Activated naive CD4-positive, alpha-beta T cell treated with anti-CD3 and anti-CD28 coated beads for 36 hours (primary cell): ENCODE data around the gene PPP1R9B. TPM values are rescaled to one million over a fixed set of nuclear protein-coding genes. Genes with fewer than 3 reads are reported as not detected.

Experiments used
- CTCF ChIA-PET: fragments of 350-600 bp; sonication (Branson Sonifier 250); formaldehyde crosslinking; loops from one replicate; lab custom pipeline; 2021; ENCODE audit warnings: antibody characterized with exemption; lab: Charles Lee
- DNase-seq: peaks from one replicate; pipeline ENCODE4 v3.0.0-alpha.2; 2020
- H3K27ac Mint-ChIP-seq: one replicate; pipeline ENCODE4 v1.8.0; 2021; ENCODE audit warnings: mild to moderate bottlenecking, mixed read lengths
- H3K27me3 Mint-ChIP-seq: one replicate; pipeline ENCODE4 v1.8.0; 2021; ENCODE audit warnings: low read depth, mixed read lengths
- H3K36me3 Mint-ChIP-seq: one replicate; pipeline ENCODE4 v1.8.0; 2021; ENCODE audit warnings: low read depth, mixed read lengths
- H3K4me1 Mint-ChIP-seq: one replicate; pipeline ENCODE4 v1.8.0; 2021; ENCODE audit warnings: low read depth, mixed read lengths
- H3K4me3 Mint-ChIP-seq: one replicate; pipeline ENCODE4 v1.8.0; 2021; ENCODE audit warnings: mild to moderate bottlenecking, moderate library complexity, mixed read lengths
- H3K9me3 Mint-ChIP-seq: one replicate; pipeline ENCODE4 v1.8.0; 2021; ENCODE audit warnings: mixed read lengths
- intact Hi-C: fragments of 100-400 bp; cut with micrococcal nuclease; formaldehyde crosslinking; loops from one replicate; pipeline ENCODE4 v1.15.1; 2023
- total RNA-seq, 2 experiments: library from RNA; stranded (reverse); gene quantifications; one replicate each; pipeline ENCODE4 v1.2.3, GENCODE V29; 2021

PPP1R9B gene
- total RNA-seq, 2 experiments from 2014 or later, result 67.7 TPM

DNA sequence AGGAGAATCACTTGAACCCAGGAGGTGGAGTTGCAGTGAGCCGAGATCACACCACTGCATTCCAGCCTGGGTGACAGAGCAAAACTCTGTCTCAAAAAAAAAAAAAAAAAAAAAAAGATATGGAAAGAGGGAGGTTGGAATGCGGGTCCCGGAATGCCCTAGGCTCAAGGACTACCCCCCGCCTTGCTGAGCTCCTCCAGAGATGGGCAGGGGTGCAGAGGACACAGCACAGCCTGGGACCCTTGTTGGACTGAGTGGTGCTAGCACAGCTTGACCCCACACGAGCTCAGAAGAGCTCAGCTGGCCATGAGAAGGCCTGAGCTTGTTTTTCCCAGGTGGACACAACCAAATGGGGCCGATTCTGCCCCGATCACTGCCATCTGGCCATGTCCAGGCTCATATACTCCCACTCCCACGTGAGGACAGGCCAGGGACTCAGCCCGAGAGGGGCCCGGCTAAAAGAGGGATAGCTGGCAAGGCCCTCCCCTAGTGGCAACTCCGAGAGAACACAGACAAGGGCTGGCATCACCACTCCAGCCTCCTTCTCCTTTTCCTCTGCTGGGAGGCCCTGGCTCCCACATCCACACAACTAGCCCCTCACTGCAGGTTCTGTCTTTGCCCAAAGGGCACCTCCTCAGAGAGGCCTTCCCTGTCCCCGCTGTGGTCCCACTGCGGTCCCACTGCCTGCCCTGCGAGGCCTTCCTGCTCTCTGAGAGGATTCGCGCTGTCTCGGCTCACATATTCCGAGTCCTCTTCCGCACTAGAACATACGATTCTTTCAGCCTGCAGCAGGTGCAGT, 26.3 kb upstream of the PPP1R9B start:
- Mint-ChIP-seq H3K4me1 (peaks cover 11% of the 10 kb centered on the region), H3K27ac (no peak overlapping the region), H3K36me3 (no peaks in the 10 kb centered on the region), H3K9me3 (no peaks in the 10 kb centered on the region), H3K27me3 (no peaks in the 10 kb centered on the region), H3K4me3 (no peak overlapping the region)
- DNase-seq, result no peak
- intact Hi-C loops, result loop anchor here (5.0 kb wide), 1 partner anchor 59 kb away; no protein-coding TSS in a partner anchor
- CTCF ChIA-PET, result interaction anchor here (0.6 to 3.6 kb wide), 8 partner anchors 7 to 198 kb away, joined by 3 to 25 read pairs (median 6); no protein-coding TSS in a partner anchor

GRCh38 chr17:50175035-50175807, 24.7 kb upstream of the PPP1R9B start:
- no peaks in the 10 kb centered on the region for H3K36me3 Mint-ChIP-seq
- no peak for DNase-seq
- peaks cover 11% of the 10 kb centered on the region for H3K4me1 Mint-ChIP-seq
- no peak overlapping the region for H3K4me3 Mint-ChIP-seq
- CTCF ChIA-PET, result interaction anchor here (0.8 to 1.8 kb wide), 3 partner anchors 38 to 97 kb away, joined by 3 to 7 read pairs (median 5); no protein-coding TSS in a partner anchor
- H3K27me3 Mint-ChIP-seq, result no peaks in the 10 kb centered on the region
- intact Hi-C loops, result loop anchor here (5.0 kb wide), 1 partner anchor 58 kb away; no protein-coding TSS in a partner anchor
- H3K9me3 Mint-ChIP-seq, result no peaks in the 10 kb centered on the region
- H3K27ac Mint-ChIP-seq, result no peak overlapping the region

GRCh38 chr17:50174444-50174843, 24.0 kb upstream of the PPP1R9B start:
- Mint-ChIP-seq H3K4me1 (peaks cover 12% of the 10 kb centered on the region), H3K4me3 (no peak overlapping the region), H3K9me3 (no peaks in the 10 kb centered on the region), H3K27me3 (no peaks in the 10 kb centered on the region), H3K27ac (no peak overlapping the region), H3K36me3 (no peaks in the 10 kb centered on the region)
- CTCF ChIA-PET, result interaction anchor here (1.2 to 1.8 kb wide), 3 partner anchors 24 to 59 kb away, joined by 3 to 7 read pairs (median 6); partner anchors contain the start of gene COL1A1
- intact Hi-C loops, result no loop called here
- DNase-seq, result no peak

DNA sequence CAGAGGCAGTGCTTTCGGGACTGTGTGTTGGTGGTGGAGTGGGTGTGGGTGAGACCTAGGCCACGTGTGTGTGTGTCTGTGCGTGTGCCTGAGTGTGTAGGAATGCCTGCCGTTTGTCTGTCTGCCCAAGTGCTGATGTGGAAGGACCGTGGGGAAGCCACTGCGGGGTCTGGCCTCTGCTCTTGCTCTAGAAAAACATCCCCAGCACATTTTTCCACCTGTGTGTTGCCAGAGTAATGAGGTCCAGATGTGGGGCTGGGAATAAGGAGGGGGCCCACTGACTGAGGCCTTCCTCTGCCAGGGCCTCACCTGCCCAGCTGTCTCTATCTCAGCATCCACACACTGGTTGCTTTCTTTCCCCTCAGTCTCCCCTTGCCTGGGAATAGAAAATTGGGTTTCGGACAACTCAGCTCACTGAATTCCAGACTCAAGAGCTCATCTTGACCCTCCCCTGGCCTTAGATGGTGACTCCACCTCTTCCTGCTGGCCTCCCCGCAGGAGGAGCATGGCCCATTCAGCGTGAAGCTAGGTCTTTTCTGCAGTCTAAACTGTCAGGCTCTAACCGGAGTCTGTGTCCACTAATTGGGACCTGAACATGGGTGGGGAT, 23.0 kb upstream of the PPP1R9B start:
- H3K4me1 Mint-ChIP-seq, result peaks cover 17% of the 10 kb centered on the region
- intact Hi-C loops, result no loop called here
- H3K27me3 Mint-ChIP-seq, result no peaks in the 10 kb centered on the region
- H3K4me3 Mint-ChIP-seq, result no peak overlapping the region
- DNase-seq, result no peak
- H3K36me3 Mint-ChIP-seq, result no peaks in the 10 kb centered on the region
- no peaks in the 10 kb centered on the region for H3K9me3 Mint-ChIP-seq
- no peak overlapping the region for H3K27ac Mint-ChIP-seq
- CTCF ChIA-PET, result interaction anchor here (0.7 to 2.6 kb wide), 7 partner anchors 8 to 125 kb away, joined by 3 to 7 read pairs (median 5); partner anchors contain the start of genes COL1A1 and SGCA

GRCh38 chr17:50172936-50173334, 22.5 kb upstream of the PPP1R9B start:
- Mint-ChIP-seq H3K4me1 (peaks cover 12% of the 10 kb centered on the region), H3K36me3 (no peaks in the 10 kb centered on the region), H3K27me3 (no peaks in the 10 kb centered on the region), H3K27ac (no peak overlapping the region), H3K9me3 (no peaks in the 10 kb centered on the region), H3K4me3 (no peak overlapping the region)
- intact Hi-C loops, result no loop called here
- DNase-seq, result no peak
- CTCF ChIA-PET, result interaction anchor here (0.6 to 2.6 kb wide), 6 partner anchors 8 to 125 kb away, joined by 3 to 7 read pairs (median 4); partner anchors contain the start of genes COL1A1 and SGCA

GRCh38 chr17:50172130-50172529, 21.7 kb upstream of the PPP1R9B start:
- H3K36me3 Mint-ChIP-seq, result no peaks in the 10 kb centered on the region
- peaks cover 10% of the 10 kb centered on the region for H3K4me1 Mint-ChIP-seq
- H3K9me3 Mint-ChIP-seq, result no peaks in the 10 kb centered on the region
- CTCF ChIA-PET, result interaction anchor here (0.6 to 2.6 kb wide), 4 partner anchors 25 to 126 kb away, joined by 3 to 7 read pairs (median 4); no protein-coding TSS in a partner anchor
- no peak overlapping the region for H3K27ac Mint-ChIP-seq
- intact Hi-C loops, result no loop called here
- no peak overlapping the region for H3K4me3 Mint-ChIP-seq
- H3K27me3 Mint-ChIP-seq, result no peaks in the 10 kb centered on the region
- DNase-seq, result no peak

DNA sequence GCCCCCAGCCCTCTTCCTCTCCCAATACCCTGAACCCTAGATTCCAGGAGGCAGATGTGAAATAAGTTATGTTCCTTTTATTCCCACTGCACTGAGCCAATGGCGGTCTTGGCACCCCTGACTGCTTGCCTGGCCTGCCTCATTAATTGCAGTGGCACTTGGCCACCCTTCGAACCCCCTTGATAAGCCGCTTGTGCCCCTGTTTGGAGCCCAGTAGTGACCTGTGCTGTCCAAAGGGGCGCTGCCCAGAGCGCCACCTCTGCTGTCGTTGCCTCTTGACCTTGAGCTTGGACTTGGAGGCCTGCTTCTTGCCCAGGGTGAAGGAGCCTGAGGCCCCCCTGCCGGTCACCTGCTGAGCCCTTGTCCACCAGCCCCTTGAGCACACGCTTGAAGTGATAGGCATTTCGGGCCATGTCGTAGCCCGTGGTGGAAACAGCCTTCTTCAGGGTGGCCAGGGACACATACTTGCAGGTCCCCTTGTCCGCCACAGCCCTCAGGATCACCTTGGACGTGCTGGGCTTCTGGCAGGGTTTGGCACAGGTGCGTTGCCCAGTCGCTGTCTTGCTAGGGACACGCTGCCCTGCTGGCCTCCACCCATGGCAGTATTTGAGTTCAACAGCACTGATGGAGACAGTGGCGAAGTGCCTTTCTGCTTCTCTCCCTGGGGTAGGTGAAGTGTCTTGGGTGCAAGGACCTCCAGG, 21.0 kb upstream of the PPP1R9B start:
- peaks cover 10% of the 10 kb centered on the region for H3K4me1 Mint-ChIP-seq
- no peaks in the 10 kb centered on the region for H3K9me3 Mint-ChIP-seq
- no peak overlapping the region for H3K4me3 Mint-ChIP-seq
- CTCF ChIA-PET, result interaction anchor here (0.9 to 4.0 kb wide), 6 partner anchors 10 to 126 kb away, joined by 4 to 49 read pairs (median 8); no protein-coding TSS in a partner anchor
- no peaks in the 10 kb centered on the region for H3K27me3 Mint-ChIP-seq
- no peaks in the 10 kb centered on the region for H3K36me3 Mint-ChIP-seq
- no peak for DNase-seq
- intact Hi-C loops, result no loop called here
- no peak overlapping the region for H3K27ac Mint-ChIP-seq

GRCh38 chr17:50170662-50171370, 20.3 kb upstream of the PPP1R9B start:
- Mint-ChIP-seq H3K9me3 (no peaks in the 10 kb centered on the region), H3K4me3 (no peak overlapping the region), H3K4me1 (peaks cover 10% of the 10 kb centered on the region), H3K27ac (no peak overlapping the region), H3K36me3 (no peaks in the 10 kb centered on the region), H3K27me3 (no peaks in the 10 kb centered on the region)
- CTCF ChIA-PET, result interaction anchor here (1.2 to 4.0 kb wide), 11 partner anchors 8 to 130 kb away, joined by 3 to 49 read pairs (median 10); partner anchors contain the start of genes COL1A1 and TMEM92
- no peak for DNase-seq
- intact Hi-C loops, result no loop called here

GRCh38 chr17:50169881-50170459, 19.5 kb upstream of the PPP1R9B start:
- Mint-ChIP-seq H3K27me3 (no peaks in the 10 kb centered on the region), H3K9me3 (no peaks in the 10 kb centered on the region), H3K4me3 (no peak overlapping the region), H3K27ac (no peak overlapping the region), H3K36me3 (no peaks in the 10 kb centered on the region), H3K4me1 (peaks cover 10% of the 10 kb centered on the region)
- DNase-seq, result no peak
- intact Hi-C loops, result loop anchor here (1.0 kb wide), 2 partner anchors 28 to 127 kb away; no protein-coding TSS in a partner anchor
- CTCF ChIA-PET, result interaction anchor here (0.6 to 4.0 kb wide), 43 partner anchors 8 to 330 kb away, joined by 3 to 49 read pairs (median 4); partner anchors contain the start of genes COL1A1, LRRC59 and TMEM92

DNA sequence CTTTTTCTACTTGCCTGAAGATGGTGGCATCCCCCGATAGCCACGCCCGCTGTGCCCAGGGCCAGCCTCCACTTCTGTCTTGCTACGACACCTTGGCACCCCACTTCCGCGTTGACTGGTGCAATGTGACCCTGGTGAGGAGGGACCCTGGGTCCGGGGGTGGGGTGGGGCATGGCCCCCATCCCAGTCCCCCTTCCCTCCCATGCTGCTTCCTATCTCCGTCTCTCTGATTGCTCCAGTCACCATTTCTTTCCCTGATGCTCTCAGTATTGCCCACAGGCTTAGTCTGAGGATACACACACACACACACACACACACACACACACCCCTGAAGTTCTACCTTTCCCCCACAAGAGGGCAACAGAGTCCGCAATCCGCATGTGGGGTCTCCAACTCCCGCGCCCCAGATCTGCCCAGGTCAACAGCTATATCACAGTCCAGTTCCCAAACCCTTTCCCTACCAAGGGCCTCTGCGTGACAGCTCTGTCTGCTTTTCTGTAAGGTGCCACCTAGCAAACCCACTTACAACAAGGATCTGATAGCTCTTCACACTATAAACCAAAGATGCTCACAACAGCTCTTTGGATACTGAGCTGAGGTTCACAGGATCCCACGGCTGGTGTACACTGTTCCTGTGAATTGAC, 18.8 kb upstream of the PPP1R9B start:
- intact Hi-C loops, result loop anchor here (1.0 kb wide), 2 partner anchors 29 to 128 kb away; no protein-coding TSS in a partner anchor
- Mint-ChIP-seq H3K4me3 (peak overlapping the region; percentile 46), H3K4me1 (peaks cover 10% of the 10 kb centered on the region), H3K27me3 (no peaks in the 10 kb centered on the region), H3K27ac (no peak overlapping the region), H3K9me3 (no peaks in the 10 kb centered on the region), H3K36me3 (no peaks in the 10 kb centered on the region)
- CTCF ChIA-PET, result interaction anchor here (0.6 to 4.0 kb wide), 44 partner anchors 8 to 330 kb away, joined by 3 to 49 read pairs (median 4); partner anchors contain the start of genes COL1A1, LRRC59 and TMEM92
- DNase-seq, result peak; percentile 57
